OCI-LY1 (cell line): ENCODE data around the gene PLBD2.

Source experiments
- EZH2 ChIP-seq: fragments of 200-600 bp; sonication (generic), shearing (Covaris generic); IDR thresholded peaks from 2 replicates; pipeline ENCODE4 v1.8.0; 2017; ENCODE audit warnings: borderline replicate concordance, mixed run types, mild to moderate bottlenecking, antibody characterized with exemption, low read length, moderate library complexity, mixed read lengths
- TF ChIP-seq, protein P1 (sequence below): fragments of 200-600 bp; sonication (generic), shearing (Covaris generic); IDR thresholded peaks from 2 replicates; pipeline ENCODE4 v1.5.1; 2017; ENCODE audit warnings: mild to moderate bottlenecking, antibody characterized with exemption, low read length, moderate library complexity, mixed read lengths

GRCh38 chr12:113391145-113391544 lies 32.8 kb downstream of the PLBD2 start:
- TF ChIP-seq, protein P1, sequence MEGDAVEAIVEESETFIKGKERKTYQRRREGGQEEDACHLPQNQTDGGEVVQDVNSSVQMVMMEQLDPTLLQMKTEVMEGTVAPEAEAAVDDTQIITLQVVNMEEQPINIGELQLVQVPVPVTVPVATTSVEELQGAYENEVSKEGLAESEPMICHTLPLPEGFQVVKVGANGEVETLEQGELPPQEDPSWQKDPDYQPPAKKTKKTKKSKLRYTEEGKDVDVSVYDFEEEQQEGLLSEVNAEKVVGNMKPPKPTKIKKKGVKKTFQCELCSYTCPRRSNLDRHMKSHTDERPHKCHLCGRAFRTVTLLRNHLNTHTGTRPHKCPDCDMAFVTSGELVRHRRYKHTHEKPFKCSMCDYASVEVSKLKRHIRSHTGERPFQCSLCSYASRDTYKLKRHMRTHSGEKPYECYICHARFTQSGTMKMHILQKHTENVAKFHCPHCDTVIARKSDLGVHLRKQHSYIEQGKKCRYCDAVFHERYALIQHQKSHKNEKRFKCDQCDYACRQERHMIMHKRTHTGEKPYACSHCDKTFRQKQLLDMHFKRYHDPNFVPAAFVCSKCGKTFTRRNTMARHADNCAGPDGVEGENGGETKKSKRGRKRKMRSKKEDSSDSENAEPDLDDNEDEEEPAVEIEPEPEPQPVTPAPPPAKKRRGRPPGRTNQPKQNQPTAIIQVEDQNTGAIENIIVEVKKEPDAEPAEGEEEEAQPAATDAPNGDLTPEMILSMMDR, result no peak
- no peak for TF ChIP-seq EZH2
